Epithelial cell of proximal tubule (primary cell): ENCODE results near the gene MAP3K8. TPM values are rescaled to one million over a fixed set of nuclear protein-coding genes. Genes with fewer than 3 reads are reported as not detected.

Source experiments
- DNase-seq: peaks from one replicate; pipeline ENCODE4 v3.0.0-alpha.2; 2011; ENCODE audit warnings: low read depth
- H3K4me3 ChIP-seq: 2 replicates; pipeline ENCODE4 v1.5.1; 2011; ENCODE audit warnings: low read depth, mild to moderate bottlenecking, low read length
- total RNA-seq: library from RNA; depleted of rRNA; stranded (reverse); fragments of >200 nt; gene quantifications from 2 replicates; pipeline ENCODE4 v1.2.3, GENCODE V29; 2015
- TF ChIP-seq, protein P1 (sequence below): conservative IDR thresholded peaks from 2 replicates; pipeline ENCODE4 v1.5.1; 2012; ENCODE audit warnings: low read depth, mild to moderate bottlenecking, low read length

MAP3K8 gene
- total RNA-seq, 1 donor from 2014 or later = 4.2 TPM

- DNase-seq = no peak
- no peak overlapping the region for H3K4me3 ChIP-seq
- TF ChIP-seq, protein P1, sequence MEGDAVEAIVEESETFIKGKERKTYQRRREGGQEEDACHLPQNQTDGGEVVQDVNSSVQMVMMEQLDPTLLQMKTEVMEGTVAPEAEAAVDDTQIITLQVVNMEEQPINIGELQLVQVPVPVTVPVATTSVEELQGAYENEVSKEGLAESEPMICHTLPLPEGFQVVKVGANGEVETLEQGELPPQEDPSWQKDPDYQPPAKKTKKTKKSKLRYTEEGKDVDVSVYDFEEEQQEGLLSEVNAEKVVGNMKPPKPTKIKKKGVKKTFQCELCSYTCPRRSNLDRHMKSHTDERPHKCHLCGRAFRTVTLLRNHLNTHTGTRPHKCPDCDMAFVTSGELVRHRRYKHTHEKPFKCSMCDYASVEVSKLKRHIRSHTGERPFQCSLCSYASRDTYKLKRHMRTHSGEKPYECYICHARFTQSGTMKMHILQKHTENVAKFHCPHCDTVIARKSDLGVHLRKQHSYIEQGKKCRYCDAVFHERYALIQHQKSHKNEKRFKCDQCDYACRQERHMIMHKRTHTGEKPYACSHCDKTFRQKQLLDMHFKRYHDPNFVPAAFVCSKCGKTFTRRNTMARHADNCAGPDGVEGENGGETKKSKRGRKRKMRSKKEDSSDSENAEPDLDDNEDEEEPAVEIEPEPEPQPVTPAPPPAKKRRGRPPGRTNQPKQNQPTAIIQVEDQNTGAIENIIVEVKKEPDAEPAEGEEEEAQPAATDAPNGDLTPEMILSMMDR = no peak
Observed at GRCh38 chr10:30489346-30489745, 55.4 kb downstream of the MAP3K8 start.

GRCh38 chr10:30490289-30491000 is 56.5 kb downstream of the MAP3K8 start:
- DNase-seq = no peak
- TF ChIP-seq, protein P1 = no peak
- no peak overlapping the region for H3K4me3 ChIP-seq

DNA sequence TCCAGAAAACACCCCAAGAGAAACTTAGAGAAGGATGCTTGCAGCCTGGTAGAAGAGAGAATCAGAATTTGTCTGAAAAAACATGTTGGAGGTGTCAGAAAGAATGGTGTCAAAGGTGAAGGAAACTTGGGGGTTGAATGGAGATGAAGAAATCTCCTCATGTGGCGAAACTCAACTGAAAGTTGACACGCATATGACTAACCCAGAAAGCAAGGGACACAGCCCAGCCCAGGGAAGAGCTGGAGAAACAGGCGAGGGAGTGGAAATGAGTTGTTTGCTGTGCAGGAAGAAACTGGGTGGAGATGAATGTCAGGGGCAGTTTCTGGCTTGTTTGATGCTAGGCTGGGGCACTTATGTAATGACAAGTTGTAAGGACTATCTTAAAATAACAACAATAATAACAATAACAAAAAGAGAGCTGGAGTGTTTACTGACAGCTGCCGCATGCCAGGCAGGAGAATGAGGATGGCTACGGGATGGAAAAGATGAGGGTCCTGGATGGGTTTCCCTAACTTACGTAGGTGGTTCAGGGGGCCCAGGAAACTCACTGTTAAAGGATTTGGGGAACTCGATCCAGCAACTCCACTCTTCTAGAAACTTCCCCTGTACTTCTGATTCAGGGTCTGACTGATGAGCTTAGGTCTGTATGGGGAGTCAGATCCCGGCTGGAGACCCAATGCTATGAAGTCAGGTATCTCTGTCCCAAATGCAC is 57.4 kb downstream of the MAP3K8 start:
- no peak for DNase-seq
- H3K4me3 ChIP-seq = no peak overlapping the region
- TF ChIP-seq, protein P1 = no peak

DNA sequence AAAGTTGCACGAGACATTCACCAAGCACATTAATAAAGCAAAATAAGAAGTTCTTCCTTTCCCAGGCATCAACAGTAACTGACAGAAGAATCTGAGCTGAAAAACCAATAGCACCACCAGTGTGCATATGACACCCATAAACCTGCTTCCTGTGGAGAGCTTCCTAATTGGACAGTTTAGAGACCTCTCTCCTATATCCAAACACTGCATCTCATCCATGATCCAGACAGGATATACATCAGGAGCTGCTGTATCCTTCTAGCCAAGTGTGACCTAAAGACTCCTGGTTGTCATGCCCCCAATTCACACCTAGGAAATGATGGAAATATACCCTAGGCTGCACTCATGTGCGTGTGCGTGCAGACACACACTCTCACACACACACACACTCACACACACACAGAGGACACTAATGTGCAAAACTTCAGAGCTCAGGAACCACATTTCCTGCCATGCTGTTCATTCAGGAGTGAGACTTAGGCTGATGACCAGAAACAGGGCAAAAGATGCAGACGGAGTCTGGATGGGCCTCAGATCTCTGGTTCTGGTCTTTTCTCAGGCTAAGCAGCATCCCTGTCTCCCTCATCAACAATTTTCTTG is 58.0 kb downstream of the MAP3K8 start:
- no peak overlapping the region for H3K4me3 ChIP-seq
- no peak for DNase-seq
- TF ChIP-seq, protein P1 = no peak

DNA sequence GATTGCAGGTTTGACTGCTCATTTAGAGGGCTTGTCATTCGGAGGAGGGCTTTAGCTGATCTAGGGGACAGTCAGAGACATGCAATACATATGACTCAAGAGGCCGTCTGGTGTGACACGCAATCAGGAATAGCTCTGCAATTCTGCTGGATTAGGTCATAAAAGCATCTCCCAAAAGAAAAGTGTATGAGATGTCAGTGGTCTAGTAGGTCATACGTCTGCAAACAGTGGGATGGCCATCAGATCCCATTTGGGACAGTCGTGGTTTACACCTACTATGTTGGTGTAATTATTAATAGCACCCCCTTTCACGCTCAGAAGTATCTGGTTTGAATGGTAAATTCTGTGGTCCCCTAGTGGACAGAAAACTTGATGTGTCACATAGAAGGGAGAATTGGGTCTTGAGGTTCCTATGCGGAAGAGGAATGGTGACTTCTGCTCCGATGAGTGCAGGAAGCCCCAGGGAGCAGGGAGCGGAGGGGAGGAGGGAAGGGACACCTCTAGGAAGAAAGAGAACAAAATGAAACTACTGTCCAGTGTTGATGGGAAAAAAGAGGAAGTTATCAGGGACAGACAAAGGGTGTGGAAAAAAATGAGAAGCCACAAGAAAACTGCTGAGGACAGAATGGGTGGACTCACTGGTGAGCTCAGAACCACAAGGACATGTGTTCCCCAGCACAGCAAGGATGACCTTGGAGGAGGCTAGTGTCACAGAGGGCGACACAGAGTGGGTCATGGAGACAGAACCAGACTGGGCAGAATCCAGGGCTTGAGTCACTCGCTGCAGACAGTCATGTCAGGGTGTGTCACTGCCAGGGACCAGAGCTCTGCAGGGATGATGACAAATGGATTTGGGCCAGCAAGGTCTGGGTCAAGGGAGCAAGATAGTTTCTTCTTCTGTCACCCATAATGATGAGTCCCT is 59.9 kb downstream of the MAP3K8 start:
- no peak for DNase-seq
- H3K4me3 ChIP-seq = no peak overlapping the region
- TF ChIP-seq, protein P1 = no peak

- DNase-seq = no peak
- TF ChIP-seq, protein P1 = no peak
- H3K4me3 ChIP-seq = no peak overlapping the region
Observed at GRCh38 chr10:30494558-30494957, 60.6 kb downstream of the MAP3K8 start.
